BLaER1 (cell line): ENCODE measurements around the gene COPG2.

Experiments
- H3K27ac ChIP-seq: shearing (Covaris generic); formaldehyde crosslinking; 2 replicates; pipeline ENCODE4 v1.8.1; 2022
- H3K27me3 ChIP-seq: shearing (Covaris generic); formaldehyde crosslinking; 2 replicates; pipeline ENCODE4 v1.8.1; 2022
- H3K36me3 ChIP-seq: shearing (Covaris generic); formaldehyde crosslinking; 2 replicates; pipeline ENCODE4 v1.8.1; 2022
- H3K4me1 ChIP-seq: shearing (Covaris generic); formaldehyde crosslinking; 2 replicates; pipeline ENCODE4 v1.8.1; 2022
- H3K4me2 ChIP-seq: shearing (Covaris generic); formaldehyde crosslinking; 2 replicates; pipeline ENCODE4 v1.8.1; 2022
- H3K4me3 ChIP-seq: shearing (Covaris generic); formaldehyde crosslinking; 2 replicates; pipeline ENCODE4 v1.8.1; 2022
- H3K9ac ChIP-seq: shearing (Covaris generic); formaldehyde crosslinking; 2 replicates; pipeline ENCODE4 v1.8.1; 2022
- H3K9me3 ChIP-seq: shearing (Covaris generic); formaldehyde crosslinking; 2 replicates; pipeline ENCODE4 v1.8.1; 2022
- H4K20me1 ChIP-seq: shearing (Covaris generic); formaldehyde crosslinking; 2 replicates; pipeline ENCODE4 v1.8.1; 2022
- Cebpa-rat ChIP-seq: shearing (Covaris generic); IDR thresholded peaks from 2 replicates; pipeline ENCODE4 v1.8.1; 2022

The COPG2 gene

DNA sequence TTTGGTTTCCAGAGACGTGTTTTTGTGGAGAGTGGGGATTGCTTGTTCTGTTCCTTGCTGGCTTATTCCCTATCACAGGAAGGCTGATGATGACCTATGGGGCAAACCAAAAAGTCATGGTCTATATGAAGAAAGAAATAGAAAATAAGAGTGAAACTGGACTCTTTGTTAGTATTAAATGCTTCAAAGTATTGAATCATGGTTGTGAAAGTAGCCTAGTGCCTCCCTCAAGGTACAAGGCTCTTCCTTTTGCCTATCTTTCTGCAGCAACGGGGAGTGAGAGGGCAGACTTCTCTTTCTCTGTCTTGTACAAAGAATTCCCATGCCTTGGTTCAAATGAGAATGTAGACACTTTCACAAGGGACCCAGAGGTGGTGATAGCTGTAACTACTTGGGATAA, 167.6 kb downstream of the COPG2 start:
- Histone ChIP-seq H3K27ac (no peak overlapping the region), H3K4me2 (no peak overlapping the region), H3K9ac (no peak overlapping the region), H3K36me3 (peaks cover 4% of the 10 kb centered on the region; the same call in 1 of the 2 replicates), H3K4me1 (no peaks in the 10 kb centered on the region), H3K9me3 (no peaks in the 10 kb centered on the region), H3K4me3 (no peak overlapping the region), H3K27me3 (no peaks in the 10 kb centered on the region), H4K20me1 (no peaks in the 10 kb centered on the region)
- TF ChIP-seq Cebpa-rat: no peak

DNA sequence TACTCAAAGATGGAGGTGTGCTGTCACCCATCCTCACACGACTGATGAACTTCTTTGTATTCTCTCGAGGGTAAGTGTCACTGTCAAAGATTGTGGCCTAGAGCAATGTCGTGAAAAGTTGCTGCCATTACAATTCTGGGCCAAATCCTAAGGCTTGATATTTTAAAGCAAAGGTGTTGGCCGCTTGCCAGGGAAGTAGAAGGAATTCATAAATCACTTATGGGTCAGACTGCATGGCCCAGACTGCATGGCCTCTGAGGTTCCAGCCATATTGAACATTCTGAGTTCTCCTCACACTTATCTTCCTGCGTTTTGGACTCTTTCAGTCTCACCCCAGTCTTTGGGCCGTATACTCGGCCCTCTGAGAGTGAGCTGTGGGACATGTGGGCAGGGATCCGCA, 168.1 kb downstream of the COPG2 start:
- Histone ChIP-seq H4K20me1 (no peaks in the 10 kb centered on the region), H3K9ac (no peak overlapping the region), H3K27ac (no peak overlapping the region), H3K4me3 (no peak overlapping the region), H3K4me1 (no peaks in the 10 kb centered on the region), H3K27me3 (no peaks in the 10 kb centered on the region), H3K9me3 (no peaks in the 10 kb centered on the region), H3K36me3 (peaks cover 4% of the 10 kb centered on the region; the same call in 1 of the 2 replicates), H3K4me2 (no peak overlapping the region)
- no peak for TF ChIP-seq Cebpa-rat

DNA sequence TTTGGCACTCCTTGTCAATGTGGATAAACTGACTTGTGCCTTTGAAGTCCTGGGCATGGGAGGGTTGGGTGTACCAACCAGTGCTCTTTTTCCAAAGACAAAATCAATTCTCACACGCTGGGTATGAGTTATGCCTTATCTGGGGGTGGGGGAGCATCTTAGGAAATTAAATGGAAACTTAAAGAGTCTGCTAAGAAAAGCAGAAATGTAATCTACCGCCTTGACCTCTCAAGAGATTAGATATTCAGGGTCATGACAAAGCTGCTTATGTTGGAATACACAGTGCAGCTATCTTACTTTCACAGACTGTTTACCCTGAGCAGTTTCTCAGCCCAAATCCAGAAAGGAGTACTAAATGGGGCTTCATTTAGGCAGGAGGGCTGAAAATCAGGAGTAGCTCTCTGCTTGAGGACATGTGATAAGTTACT, 174.1 kb downstream of the COPG2 start:
- Histone ChIP-seq H3K36me3 (no peaks in the 10 kb centered on the region), H4K20me1 (no peaks in the 10 kb centered on the region), H3K27me3 (peaks cover 23% of the 10 kb centered on the region; the same call in 1 of the 2 replicates), H3K9me3 (peaks cover 39% of the 10 kb centered on the region), H3K9ac (no peak overlapping the region), H3K4me2 (no peak overlapping the region), H3K27ac (no peak overlapping the region), H3K4me3 (no peak overlapping the region), H3K4me1 (no peaks in the 10 kb centered on the region)
- no peak for TF ChIP-seq Cebpa-rat

DNA sequence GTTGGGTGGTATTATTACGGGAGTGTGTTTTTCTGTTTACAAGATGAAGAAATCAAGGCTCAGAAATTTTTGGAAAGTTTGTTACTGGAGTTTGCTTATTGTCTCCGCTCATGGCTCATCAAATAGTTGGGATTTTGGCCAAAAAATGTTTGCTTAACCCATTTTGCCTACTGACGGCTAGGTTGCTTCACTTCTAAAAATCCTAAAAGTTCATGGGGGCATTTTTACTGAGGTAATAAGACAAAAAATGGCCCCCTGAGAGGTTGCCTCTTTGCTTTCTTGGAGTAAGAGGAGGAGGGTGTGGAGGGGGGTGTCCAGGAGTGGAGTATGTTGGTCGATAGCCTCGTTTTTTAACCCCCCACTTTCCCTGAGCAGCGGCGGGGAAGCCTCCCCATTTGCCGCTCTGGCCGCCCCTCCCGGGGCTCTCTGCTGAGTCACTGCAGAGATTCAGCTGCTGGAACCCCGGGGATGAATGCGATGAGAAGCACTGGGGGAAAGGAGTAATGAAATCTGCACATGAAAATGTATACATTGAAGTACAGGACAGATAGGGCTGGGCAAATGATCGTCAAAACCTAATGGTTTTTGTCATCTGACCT, 175.2 kb downstream of the COPG2 start:
- Histone ChIP-seq H3K27ac (no peak overlapping the region), H3K36me3 (no peaks in the 10 kb centered on the region), H3K4me2 (no peak overlapping the region), H4K20me1 (no peaks in the 10 kb centered on the region), H3K4me3 (no peak overlapping the region), H3K9me3 (peaks cover 39% of the 10 kb centered on the region), H3K4me1 (no peaks in the 10 kb centered on the region), H3K9ac (no peak overlapping the region), H3K27me3 (peaks cover 23% of the 10 kb centered on the region; the same call in 1 of the 2 replicates)
- TF ChIP-seq Cebpa-rat: no peak

DNA sequence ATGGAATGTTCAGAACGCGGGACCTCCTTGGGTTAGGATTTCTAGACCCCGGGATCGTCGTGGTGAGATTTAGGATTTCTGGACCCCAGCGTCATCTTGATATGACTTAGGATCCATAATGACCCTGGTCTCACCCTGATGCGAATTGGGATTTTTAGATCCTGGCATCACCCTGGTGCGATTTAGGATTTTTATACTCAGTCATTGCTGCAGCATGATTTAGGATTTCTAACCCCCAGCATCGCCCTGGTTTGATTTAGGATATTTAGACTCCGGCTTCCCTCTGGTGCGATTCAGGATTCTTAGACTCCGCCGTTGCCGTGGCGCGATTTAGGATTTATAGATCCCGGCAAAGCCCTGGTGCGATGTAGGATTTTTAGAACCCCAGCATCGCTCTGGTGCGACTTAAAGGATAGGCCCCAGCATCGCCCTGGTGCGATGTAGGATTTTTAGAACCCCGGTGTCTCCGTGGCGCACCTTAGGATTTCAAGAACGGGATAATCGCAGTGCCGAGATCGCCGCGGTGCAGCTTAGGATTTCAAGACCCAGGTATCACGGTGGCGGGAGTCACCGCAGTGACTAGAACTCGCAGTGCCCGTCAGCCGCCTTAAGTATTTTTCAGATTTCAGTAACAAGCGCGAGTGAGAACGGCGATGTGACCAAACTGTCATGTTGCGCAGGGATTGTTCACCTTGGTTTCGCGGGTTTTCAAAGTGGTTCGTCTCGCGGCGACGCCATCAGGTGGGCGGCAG, 175.8 kb downstream of the COPG2 start:
- no peak overlapping the region for H3K4me2 ChIP-seq
- no peaks in the 10 kb centered on the region for H3K4me1 ChIP-seq
- H3K27ac ChIP-seq: no peak overlapping the region
- H4K20me1 ChIP-seq: no peaks in the 10 kb centered on the region
- no peaks in the 10 kb centered on the region for H3K36me3 ChIP-seq
- TF ChIP-seq Cebpa-rat: no peak
- H3K4me3 ChIP-seq: peak overlapping the region; percentile 33; the same call in 1 of the 2 replicates
- peaks cover 23% of the 10 kb centered on the region; the same call in 1 of the 2 replicates for H3K27me3 ChIP-seq
- peaks cover 39% of the 10 kb centered on the region for H3K9me3 ChIP-seq
- no peak overlapping the region for H3K9ac ChIP-seq

DNA sequence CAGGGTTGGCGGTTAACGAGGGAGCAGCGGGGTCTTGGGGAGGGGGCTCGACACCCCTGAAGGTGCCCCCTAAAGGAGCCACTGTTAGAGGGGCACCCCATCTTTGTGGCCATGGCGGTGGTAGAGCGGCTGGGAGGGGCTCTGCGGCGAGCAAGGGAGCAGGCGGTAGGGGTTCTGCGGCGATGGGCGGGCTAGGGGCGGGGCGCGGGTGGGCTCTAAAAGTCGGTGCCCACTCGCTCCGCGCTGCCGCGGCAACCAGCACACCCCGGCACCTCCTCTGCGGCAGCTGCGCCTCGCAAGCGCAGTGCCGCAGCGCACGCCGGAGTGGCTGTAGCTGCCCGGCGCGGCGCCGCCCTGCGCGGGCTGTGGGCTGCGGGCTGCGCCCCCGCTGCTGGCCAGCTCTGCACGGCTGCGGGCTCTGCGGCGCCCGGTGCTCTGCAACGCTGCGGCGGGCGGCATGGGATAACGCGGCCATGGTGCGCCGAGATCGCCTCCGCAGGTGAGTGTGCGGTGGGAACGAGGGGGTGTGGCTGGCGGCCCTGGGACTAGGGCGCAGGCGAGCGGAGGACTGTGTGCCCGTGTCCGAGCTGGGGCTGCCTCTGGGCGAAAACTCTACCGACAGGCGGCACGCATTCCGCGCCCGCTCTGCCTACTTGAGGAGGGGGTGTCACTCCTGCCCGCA, 176.6 kb downstream of the COPG2 start, which contains the start of gene MEST:
TSS of gene MEST (plus strand) at position 245 of the 682 bp plus-strand sequence. CDS start at position 474, 229 bp downstream.
- no peak within 1 kb of the TSS for H3K9ac ChIP-seq
- TF ChIP-seq Cebpa-rat: no peak

DNA sequence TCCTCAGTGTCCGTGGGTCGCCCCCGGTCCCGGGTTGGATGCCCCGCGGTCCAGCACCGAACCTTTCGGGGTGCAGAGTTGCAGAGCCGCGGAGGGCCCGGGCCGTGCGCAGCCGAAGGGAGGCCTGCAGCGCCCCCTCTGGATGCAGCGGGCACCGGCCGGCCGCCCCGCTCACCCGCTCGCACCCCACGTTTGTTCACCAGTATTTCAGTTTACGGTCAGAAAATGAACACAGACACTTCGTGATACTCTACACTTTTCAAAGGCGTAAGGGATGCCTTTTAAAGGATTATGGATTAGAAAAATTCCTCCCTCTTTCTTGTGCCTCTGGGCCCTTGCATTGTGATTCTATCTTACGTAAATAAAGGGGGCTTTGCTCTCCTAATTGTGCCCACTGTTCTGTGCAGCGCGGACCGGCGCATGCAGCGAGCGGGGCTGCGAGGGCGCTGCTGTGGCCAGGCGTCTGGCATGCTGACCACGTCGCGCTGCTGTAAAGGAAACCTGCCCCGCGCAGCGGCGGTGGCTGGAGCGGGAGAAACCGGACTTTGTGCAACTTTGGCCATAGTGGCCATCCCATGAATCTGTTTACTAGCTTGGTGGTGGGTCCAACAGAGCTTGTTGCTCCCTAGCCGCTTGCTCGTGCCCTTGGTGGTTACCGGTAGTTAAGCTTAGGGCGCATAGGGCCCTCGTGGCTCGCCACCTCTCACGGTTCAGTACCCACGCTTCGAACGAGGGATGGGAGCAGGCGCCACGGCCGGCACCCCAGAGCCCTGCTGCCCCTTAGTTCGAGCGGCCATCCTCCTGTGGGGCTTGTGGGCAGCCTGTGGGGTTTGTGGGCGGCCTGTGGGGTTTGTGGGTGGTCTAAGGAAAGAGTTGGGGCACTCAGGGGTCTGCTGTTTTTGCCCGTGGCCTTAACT, 177.4 kb downstream of the COPG2 start:
- Histone ChIP-seq H3K9ac (no peak overlapping the region), H3K27me3 (peaks cover 31% of the 10 kb centered on the region), H3K27ac (no peak overlapping the region), H3K4me1 (no peaks in the 10 kb centered on the region; the same call in 1 of the 2 replicates), H3K4me3 (0 out of 2 replicates have a peak overlapping the region, but pooled peaks have one; percentile 33), H3K4me2 (no peak overlapping the region), H3K36me3 (no peaks in the 10 kb centered on the region), H4K20me1 (no peaks in the 10 kb centered on the region), H3K9me3 (peaks cover 49% of the 10 kb centered on the region)
- TF ChIP-seq Cebpa-rat: no peak

More for the DNA sequence above, 176.6 kb downstream of the COPG2 start, which contains the start of gene MEST:
- Histone ChIP-seq H3K27ac (no peak within 1 kb of the TSS), H3K4me3 (peak within 1 kb of the TSS; percentile 33; the same call in 1 of the 2 replicates), H4K20me1 (no peaks in the 10 kb centered on the region), H3K4me2 (no peak within 1 kb of the TSS), H3K27me3 (peaks cover 23% of the 10 kb centered on the region; the same call in 1 of the 2 replicates), H3K36me3 (no peaks in the 10 kb centered on the region), H3K9me3 (peaks cover 41% of the 10 kb centered on the region), H3K4me1 (no peaks in the 10 kb centered on the region)

DNA sequence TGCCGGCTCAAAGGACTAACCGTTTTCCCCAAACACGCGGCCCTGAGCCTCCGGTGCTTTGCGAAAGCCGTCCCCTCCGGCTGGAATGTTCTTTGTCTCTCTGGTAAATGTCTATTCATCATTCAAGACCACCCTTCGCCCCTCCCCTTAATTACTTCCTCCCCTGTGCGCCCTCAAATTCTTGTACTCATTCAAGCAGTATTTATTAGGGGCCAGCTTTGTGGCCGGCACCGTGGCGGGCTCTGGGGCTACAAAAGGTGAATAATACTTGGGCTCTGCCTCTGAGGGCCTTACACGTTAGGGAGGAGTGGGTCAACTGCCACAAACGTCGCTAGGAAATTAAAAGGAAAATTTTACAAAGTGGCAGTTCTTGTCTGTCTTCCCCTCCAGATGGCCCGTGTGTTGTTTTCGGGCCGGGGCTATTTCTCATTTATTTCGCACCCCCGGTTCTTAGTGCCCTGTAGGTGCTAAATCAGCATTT, 178.2 kb downstream of the COPG2 start:
- no peaks in the 10 kb centered on the region; the same call in 1 of the 2 replicates for H3K4me1 ChIP-seq
- peaks cover 57% of the 10 kb centered on the region for H3K9me3 ChIP-seq
- no peaks in the 10 kb centered on the region for H3K36me3 ChIP-seq
- H3K27ac ChIP-seq: no peak overlapping the region
- H3K9ac ChIP-seq: no peak overlapping the region
- H4K20me1 ChIP-seq: no peaks in the 10 kb centered on the region
- H3K27me3 ChIP-seq: peaks cover 38% of the 10 kb centered on the region
- H3K4me2 ChIP-seq: no peak overlapping the region
- no peak for TF ChIP-seq Cebpa-rat
- H3K4me3 ChIP-seq: no peak overlapping the region
